NCI-H524 treated with DMSO at 0.1 percent for 48 hours (cell line): Measurements from ENCODE around the gene ECSCR.

Experiments
- DNase-seq: peaks from one replicate; lab custom pipeline; 2025; lab: John Stamatoyannopoulos, UW

Gene ECSCR

GRCh38 chr5:139473565-139473964 lies 11.0 kb upstream of the ECSCR start:
- no peak for DNase-seq

DNA sequence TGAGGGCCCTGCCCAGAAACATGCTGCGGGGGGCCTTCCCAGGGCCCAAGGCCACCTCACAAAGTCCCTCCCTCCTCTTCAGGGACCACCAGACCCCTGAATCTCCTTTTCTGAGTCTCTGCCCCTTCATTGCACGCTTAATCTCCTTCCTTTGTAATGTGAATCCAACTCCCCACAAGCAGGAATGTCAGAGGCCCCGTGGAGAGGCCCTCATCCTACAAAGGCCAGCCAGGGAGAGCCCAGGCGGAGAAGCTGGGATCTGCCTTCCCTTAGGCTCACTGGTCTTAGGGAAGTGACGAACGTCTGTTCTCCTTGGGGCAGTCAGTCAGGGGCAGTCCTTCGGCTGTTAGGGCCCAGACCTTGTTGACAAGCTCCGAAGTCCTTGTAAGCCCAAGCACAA lies 10.6 kb upstream of the ECSCR start:
- DNase-seq, result no peak

- DNase-seq, result no peak
Observed at GRCh38 chr5:139472386-139473030, 10.0 kb upstream of the ECSCR start.

DNA sequence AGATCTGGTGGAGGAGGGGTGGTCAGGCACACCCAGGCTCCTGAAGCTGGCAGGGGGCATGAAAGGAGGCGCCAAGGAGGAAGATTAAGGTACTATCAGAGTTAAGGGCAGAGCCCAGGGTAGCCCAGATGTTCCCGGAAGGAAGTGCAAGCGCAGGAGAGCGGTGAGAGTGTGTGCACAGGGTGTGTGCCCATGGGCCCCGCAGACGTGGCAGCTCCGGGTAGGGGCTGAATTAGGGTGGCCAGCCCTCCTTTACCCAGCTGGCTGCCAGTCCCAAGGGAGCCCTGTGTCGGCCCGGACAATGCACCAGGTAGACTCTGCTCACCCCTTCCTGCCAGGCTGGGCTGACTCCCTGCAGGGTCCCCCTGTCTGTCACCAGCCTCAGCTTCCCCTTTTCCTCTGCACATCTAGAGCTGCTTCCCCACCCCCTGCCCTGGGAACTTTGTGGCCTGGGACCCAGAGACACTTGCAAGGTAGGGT lies 8.3 kb upstream of the ECSCR start, which contains the start of gene SMIM33:
SMIM33 (plus strand) TSS at position 184 of the 480 bp plus-strand sequence; CDS start at position 302, 118 bp downstream.
- no peak for DNase-seq

DNA sequence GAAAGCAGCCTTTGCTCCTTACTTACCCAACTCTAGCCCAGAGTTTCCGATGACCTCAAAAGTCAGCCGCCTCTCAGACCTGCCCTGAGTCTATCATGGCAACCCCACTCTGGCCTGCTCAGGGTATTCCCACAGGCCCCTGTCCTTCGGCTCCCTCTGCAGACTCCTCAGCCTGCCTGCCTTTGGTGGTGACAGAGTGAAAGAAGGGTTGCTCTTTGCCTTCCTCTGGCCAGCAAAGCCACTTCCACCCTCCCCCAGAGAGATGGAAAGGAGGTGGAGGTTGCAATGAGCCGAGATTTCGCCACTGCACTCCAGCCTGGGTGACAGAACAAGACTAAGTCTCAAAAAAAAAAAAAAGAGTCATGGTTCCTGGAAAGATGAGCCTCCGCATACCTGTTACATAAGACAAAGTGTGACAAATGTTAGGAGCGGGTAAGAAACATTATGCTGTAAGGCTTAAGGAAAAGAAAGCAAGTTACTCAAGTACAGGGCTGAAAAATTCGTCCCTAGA lies 5.9 kb upstream of the ECSCR start:
- no peak for DNase-seq

GRCh38 chr5:139461698-139462097 lies 845 bp downstream of the ECSCR start:
- DNase-seq, result no peak

- DNase-seq, result no peak
Observed at GRCh38 chr5:139461176-139461575, 1.4 kb downstream of the ECSCR start.

GRCh38 chr5:139460455-139460854 lies 2.1 kb downstream of the ECSCR start:
- no peak for DNase-seq

DNA sequence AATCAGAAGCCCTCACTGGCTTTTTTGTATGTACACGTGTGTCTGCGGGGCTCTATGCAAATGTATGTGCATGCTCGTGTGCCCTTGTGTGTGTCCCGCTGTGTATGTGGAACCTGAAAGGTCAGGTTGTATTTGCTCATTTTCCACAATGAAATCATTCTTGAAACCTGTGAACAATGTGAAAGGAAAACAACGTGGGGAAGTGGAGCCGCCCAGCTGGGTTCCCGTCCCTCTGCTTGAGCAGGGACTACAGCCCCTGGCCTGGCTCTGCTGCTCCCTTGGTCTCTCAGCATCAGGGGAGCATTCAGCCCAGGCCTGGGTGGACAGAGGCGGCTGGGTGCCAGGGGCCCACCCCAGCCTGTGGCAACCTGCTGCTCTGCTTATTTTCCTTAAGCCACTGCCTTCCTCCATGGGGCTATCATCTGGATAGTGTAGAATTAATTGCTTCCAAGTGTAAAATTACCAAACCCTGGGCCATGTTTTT lies 3.0 kb downstream of the ECSCR start:
- DNase-seq, result no peak

DNA sequence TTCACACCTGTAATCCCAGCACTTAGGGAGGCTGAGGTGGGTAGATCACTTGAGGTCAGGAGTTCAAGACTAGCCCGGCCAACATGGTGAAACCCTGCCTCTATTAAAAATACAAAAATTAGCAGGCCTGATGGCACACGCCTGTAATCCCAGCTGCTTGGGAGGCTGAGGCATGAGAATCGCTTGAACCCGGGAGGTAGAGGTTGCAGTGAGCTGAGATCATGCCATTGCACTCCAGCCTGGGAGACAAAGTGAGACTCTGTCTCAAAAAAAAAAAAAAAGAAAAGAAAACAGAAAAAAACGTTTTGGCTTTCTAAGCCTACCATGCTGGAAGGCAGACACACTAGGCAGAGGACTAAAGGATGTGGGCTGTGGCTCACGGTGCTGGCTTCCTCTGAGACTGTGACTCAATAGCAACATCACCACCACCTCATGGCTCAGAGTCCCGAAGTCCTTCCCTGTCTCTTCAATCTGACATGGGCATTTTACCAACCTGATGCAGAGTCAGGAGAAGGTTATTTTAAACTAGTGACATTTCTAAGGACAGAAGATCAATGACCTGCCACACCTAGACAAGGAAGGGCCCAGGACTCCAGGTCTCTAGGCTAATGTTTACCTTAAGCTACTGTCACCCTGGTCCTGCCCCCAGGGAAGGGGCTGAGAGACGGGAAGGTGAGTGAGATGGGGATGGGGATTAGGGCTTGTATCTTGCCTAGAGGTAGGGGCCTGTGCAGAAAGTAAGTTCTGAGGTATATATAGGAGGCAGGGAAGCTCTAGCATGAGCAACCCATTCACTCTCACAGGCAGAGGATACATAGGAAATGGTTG lies 3.7 kb downstream of the ECSCR start:
- no peak for DNase-seq

DNA sequence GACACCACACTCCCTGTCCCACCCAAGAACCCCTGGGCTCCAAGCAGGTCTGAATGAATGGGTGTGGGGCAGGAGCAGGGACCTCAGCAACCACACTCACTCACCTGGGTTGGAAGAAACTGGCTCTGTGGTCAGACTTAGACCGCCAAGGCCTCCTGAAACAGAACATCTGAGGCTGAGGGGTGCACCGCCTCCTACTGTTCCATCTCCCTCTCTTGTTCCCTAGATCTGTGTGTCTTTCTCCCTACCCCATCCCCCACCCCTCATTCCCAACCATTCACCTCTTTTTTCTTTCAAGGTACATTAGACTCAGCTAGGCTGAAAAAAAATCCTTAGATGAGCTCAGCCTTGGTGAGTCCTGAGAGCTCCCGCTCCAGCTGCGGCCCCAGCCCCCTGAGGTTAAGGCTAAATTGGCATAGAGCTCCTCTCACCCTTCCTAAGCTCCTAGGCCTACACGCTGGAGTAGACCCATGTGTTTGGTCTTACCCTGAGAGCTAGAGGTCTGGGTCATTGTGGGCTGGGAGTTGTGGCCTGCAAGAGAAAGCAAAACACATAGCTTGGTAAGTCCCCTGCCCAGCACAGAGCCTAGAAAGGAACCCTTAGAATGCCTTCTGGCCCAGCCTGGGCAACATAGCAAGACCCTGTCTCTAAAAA lies 4.8 kb downstream of the ECSCR start:
- DNase-seq, result no peak

- DNase-seq, result no peak
Observed at GRCh38 chr5:139457241-139457640, 5.3 kb downstream of the ECSCR start.

DNA sequence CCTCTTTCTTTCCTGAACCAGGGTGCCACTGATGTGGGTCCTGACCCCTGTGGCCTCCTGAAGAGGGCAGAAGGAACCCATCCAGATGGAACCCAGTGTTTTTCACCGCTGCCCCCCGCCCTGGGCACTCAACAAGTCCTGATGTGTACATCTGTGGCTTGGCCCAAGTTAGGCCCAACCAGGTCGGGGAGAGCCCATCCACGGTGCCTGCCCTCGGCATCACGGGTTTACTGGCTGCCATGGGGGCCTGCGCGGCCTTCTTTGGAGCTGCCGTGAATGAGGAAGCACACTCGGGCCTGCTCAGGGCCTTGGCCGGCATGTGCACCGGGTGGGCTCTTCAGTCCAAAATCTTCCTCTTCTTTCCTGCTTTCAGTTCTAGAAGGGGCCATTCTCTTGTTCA lies 5.8 kb downstream of the ECSCR start:
- no peak for DNase-seq

- DNase-seq, result no peak
Observed at GRCh38 chr5:139454568-139455290, 7.8 kb downstream of the ECSCR start.

- no peak for DNase-seq
Observed at GRCh38 chr5:139453683-139454567, 8.6 kb downstream of the ECSCR start.

GRCh38 chr5:139451878-139452660 lies 10.5 kb downstream of the ECSCR start:
- DNase-seq, result no peak

DNA sequence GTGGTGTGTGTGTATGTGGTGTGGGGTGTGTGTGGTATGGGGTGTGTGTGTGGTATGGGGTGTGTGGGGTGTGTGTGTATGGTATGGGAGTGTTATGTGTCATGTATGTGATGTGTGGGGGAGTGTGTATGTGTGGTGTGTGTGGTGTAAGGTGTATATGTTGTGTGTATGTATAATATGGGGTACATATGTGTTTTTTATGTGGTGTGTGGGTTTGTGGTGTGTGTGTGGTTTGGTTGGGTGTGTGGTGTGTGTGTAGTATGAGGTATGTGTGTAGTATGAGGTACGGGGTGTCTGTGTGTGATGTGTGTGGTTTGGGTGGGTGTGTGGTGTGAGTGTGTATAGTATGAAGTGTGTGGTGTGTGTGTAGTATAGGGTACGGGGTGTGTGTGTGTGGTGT lies 11.4 kb downstream of the ECSCR start:
- no peak for DNase-seq

GRCh38 chr5:139446956-139447779 lies 15.4 kb downstream of the ECSCR start:
- no peak for DNase-seq
